ENCODE data around the gene SPTBN5.

The SPTBN5 gene

GRCh38 chr15:41897363-41897799 lies 3.5 kb upstream of the SPTBN5 start:
- H3K27ac ChIP-seq (ENCODE audit: low read depth, low read length, poor library complexity, severe bottlenecking) = no peak overlapping the region
- no peak overlapping the region for H3K4me2 ChIP-seq (ENCODE audit: low read length)
- no peaks in the 10 kb centered on the region for H3K79me2 ChIP-seq (ENCODE audit: insufficient read depth, low read length)
- no peak overlapping the region for H2AFZ ChIP-seq (ENCODE audit: low read length)
- no peaks in the 10 kb centered on the region for H3F3A ChIP-seq (ENCODE audit: insufficient read depth, low read length)
- TF ChIP-seq EZH2 (IDR thresholded peaks at IDR 0.05; ENCODE audit: borderline replicate concordance, low read length) (no peak), CTCF (IDR thresholded peaks at IDR 0.05; ENCODE audit: low read length) (no peak)
- H3K27me3 ChIP-seq (ENCODE audit: insufficient read depth, low read length) = 0 out of 2 replicates have a peak, but pooled peaks cover 13% of the 10 kb centered on the region
- no peaks in the 10 kb centered on the region for H4K20me1 ChIP-seq (ENCODE audit: insufficient read depth, low read length)
- H3K9ac ChIP-seq (ENCODE audit: low read length) = no peak overlapping the region
- no peak overlapping the region for H3K4me3 ChIP-seq (ENCODE audit: low read depth, low read length, poor library complexity, severe bottlenecking)
- no peaks in the 10 kb centered on the region for H3K9me2 ChIP-seq (ENCODE audit: low read depth, low read length)
- no peaks in the 10 kb centered on the region for H3K4me1 ChIP-seq (ENCODE audit: insufficient read depth, low read length, severe bottlenecking)
- no peaks in the 10 kb centered on the region for H3K36me3 ChIP-seq (ENCODE audit: insufficient read depth, low read length)
- no peaks in the 10 kb centered on the region for H3K9me3 ChIP-seq (ENCODE audit: low read length)

- Histone ChIP-seq H3K27ac (ENCODE audit: low read depth, low read length, poor library complexity, severe bottlenecking) (no peak overlapping the region), H3F3A (ENCODE audit: insufficient read depth, low read length) (no peaks in the 10 kb centered on the region), H3K79me2 (ENCODE audit: insufficient read depth, low read length) (no peaks in the 10 kb centered on the region), H3K9me3 (ENCODE audit: low read length) (no peaks in the 10 kb centered on the region), H3K4me2 (ENCODE audit: low read length) (no peak overlapping the region), H3K9me2 (ENCODE audit: low read depth, low read length) (no peaks in the 10 kb centered on the region), H3K4me1 (ENCODE audit: insufficient read depth, low read length, severe bottlenecking) (no peaks in the 10 kb centered on the region), H3K4me3 (ENCODE audit: low read depth, low read length, poor library complexity, severe bottlenecking) (no peak overlapping the region), H3K27me3 (ENCODE audit: insufficient read depth, low read length) (0 out of 2 replicates have a peak, but pooled peaks cover 13% of the 10 kb centered on the region), H4K20me1 (ENCODE audit: insufficient read depth, low read length) (no peaks in the 10 kb centered on the region), H2AFZ (ENCODE audit: low read length) (no peak overlapping the region), H3K36me3 (ENCODE audit: insufficient read depth, low read length) (no peaks in the 10 kb centered on the region), H3K9ac (ENCODE audit: low read length) (no peak overlapping the region)
- TF ChIP-seq EZH2 (IDR thresholded peaks at IDR 0.05; ENCODE audit: borderline replicate concordance, low read length) (no peak), CTCF (IDR thresholded peaks at IDR 0.05; ENCODE audit: low read length) (no peak)
Measured at GRCh38 chr15:41896566-41896965, 2.7 kb upstream of the SPTBN5 start.

GRCh38 chr15:41895957-41896356 lies 2.1 kb upstream of the SPTBN5 start:
- Histone ChIP-seq H3K27ac (ENCODE audit: low read depth, low read length, poor library complexity, severe bottlenecking) (no peak overlapping the region), H3K27me3 (ENCODE audit: insufficient read depth, low read length) (0 out of 2 replicates have a peak, but pooled peaks cover 13% of the 10 kb centered on the region), H3K9ac (ENCODE audit: low read length) (no peak overlapping the region), H4K20me1 (ENCODE audit: insufficient read depth, low read length) (no peaks in the 10 kb centered on the region), H3F3A (ENCODE audit: insufficient read depth, low read length) (no peaks in the 10 kb centered on the region), H3K36me3 (ENCODE audit: insufficient read depth, low read length) (no peaks in the 10 kb centered on the region), H3K79me2 (ENCODE audit: insufficient read depth, low read length) (no peaks in the 10 kb centered on the region), H3K9me2 (ENCODE audit: low read depth, low read length) (no peaks in the 10 kb centered on the region), H3K4me1 (ENCODE audit: insufficient read depth, low read length, severe bottlenecking) (no peaks in the 10 kb centered on the region), H2AFZ (ENCODE audit: low read length) (no peak overlapping the region), H3K4me2 (ENCODE audit: low read length) (no peak overlapping the region), H3K9me3 (ENCODE audit: low read length) (no peaks in the 10 kb centered on the region), H3K4me3 (ENCODE audit: low read depth, low read length, poor library complexity, severe bottlenecking) (no peak overlapping the region)
- no peak for TF ChIP-seq CTCF (IDR thresholded peaks at IDR 0.05; ENCODE audit: low read length)
- TF ChIP-seq EZH2 (IDR thresholded peaks at IDR 0.05; ENCODE audit: borderline replicate concordance, low read length) = no peak
